IPS-NIHi11 (cell line): Measurements from ENCODE around the gene CETN1.

Source experiments
- DNase-seq: peaks from one replicate; pipeline ENCODE4 v3.0.0; 2012; ENCODE audit warnings: mixed read lengths, low spot score

CETN1 gene

DNA sequence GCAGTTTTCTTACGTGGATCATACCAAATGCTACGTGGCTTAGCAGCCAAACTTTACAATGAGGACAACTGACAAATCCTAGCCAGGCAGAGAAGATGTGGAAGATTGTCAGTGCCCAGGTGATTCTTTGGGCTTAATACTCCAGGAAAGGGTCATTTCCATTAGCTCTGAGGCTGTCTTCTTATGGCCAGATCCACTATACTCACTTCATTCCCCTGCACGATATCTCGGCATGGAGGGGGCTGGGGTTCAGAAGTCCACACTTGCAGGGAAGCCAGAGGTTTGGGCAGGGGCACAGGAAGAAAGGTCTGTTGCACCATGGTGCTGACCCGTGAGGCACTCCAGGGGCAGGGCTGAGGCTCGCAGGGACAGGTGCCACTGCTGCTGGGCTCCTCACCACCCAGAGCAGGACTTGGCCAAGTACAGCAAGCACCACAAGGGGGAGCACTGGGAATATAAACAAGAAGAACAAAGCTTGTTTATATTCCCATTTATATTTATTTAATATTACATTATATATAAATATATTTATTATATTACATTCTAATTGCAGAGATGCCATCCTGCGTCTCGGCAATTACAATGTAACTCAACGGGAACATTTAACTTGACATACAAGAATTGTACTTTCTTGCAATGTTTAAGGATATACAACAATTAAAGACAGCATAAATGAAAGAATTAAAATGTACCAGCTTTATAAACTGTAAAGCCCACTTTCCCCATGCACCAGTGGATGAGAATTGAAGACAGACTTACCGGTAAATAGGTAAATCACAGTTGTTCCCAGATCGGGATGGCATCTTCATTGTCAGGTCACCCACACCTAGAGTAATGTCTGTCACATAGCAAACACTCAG lies 43.8 kb downstream of the CETN1 start:
- DNase-seq = peak; percentile 73

GRCh38 chr18:627231-627630 lies 47.1 kb downstream of the CETN1 start:
- no peak for DNase-seq

GRCh38 chr18:629269-630150 lies 49.3 kb downstream of the CETN1 start:
- no peak for DNase-seq

- DNase-seq = no peak
Observed at GRCh38 chr18:631560-631959, 51.4 kb downstream of the CETN1 start.
